Suppressor macrophage treated with lipopolysaccharide for 4 hours (primary cell): Measurements from ENCODE around the gene COX4I1.
"Not testable (repeated sequence)": the region's sequence is repeated elsewhere in the genome, so short reads cannot be mapped to it uniquely, and the experiment has no call there.

ENCODE experiments used
- DNase-seq: peaks from one replicate; pipeline ENCODE4 v3.0.0-alpha.2; 2020

COX4I1 gene

DNA sequence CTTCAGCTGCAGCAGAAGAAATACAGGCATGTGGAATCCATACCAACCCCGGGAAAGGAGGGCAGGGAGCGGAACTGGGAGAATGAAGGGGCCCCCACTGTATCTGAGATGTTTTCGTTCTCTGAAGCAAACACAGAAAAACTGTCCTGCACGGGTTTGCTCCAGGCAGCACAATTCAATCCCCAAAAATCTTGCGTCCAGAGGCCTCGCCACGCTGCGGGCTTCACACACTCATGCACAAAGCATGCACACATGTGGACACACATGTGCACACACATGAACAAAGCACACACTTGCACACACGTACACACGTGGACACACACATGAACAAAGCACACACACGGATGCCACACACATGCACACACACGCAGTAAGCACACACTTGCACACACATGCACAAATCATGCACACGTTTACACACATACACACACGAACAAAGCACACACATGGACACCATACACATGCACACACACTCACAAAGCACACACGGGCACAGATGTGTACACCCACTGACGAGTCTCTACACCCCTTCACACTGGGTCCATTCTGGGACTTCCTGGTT, 27.3 kb downstream of the COX4I1 start:
- DNase-seq, result no peak

DNA sequence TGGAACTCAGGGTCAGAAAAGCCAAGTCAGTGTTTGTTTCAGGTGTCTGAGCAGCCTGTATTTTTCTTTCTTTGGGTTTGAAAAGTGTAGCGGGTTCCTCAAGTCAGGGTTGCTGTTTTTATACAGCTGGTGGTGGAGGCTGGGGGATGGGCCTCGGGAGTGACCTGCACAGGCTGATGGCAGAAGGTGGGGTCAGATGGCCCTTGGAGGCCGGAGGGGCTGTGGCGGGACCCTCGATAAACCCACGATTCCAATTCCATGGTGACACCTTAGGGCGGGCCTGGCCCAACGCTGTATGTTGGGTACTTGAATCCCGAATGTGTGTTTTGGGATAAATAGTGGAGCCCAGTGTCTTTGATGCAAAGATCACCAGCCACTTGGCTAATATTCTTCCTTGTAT, 28.7 kb downstream of the COX4I1 start:
- DNase-seq, result no peak

DNA sequence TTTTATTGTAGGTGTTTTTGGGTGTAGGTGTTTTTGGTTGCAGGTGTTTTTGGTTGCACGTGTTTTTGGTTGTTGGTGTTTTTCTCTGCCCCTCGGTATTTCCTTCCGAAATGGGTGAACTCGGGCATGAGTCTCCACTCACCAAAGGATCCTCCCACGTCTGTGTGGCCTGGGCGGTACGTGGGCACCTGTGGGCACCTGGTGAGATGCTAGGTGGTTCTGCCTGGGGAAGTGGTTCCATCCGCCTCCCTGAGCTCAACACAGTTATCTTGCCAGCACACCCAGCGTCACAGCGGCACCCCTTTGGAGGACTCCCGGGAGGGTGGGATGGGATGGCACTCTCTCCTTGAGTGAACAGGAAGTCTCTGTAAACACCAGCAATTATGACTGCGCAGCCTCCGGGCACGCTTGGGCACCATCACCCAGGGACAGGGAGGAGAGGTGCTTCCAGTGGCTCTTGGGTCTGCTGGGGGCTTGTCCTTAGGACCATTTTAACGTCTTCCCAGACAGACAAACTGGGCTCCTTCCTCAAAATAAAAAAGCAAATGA, 29.8 kb downstream of the COX4I1 start:
- no peak for DNase-seq

DNA sequence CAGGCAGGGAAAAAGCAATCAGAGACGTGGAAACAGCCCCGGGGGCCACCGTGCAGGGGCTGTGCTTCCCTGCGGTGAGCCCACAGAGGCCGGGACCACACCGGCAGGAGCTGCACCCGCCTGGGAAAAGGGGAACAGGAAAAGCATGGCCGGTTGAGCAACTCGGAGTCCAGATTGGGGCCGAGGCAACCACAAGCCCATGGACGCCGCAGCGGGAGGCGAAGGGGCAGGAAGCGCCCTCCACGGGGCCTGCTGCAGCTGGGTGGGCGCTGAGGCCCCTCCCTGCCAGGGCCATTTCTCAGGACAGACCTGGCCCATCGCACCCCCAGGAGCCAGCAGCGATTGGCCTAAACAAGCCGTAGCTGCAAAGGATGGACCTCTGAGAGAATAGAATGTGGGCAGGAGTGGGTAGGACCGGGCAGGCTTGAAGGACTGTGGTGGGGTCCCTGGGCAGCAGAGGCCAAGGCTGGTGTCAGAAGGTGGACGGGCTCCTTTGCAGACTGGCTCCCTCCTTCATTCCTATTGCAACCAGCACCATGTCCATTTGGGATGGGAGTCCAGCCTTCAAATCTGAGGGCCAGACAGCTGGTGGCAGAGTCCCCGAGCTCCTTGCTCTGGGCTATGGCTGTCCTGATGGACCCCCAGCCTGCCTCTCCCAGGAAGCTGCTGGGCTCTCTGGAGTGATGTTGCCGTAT, 30.4 kb downstream of the COX4I1 start:
- peak; percentile 76 for DNase-seq

DNA sequence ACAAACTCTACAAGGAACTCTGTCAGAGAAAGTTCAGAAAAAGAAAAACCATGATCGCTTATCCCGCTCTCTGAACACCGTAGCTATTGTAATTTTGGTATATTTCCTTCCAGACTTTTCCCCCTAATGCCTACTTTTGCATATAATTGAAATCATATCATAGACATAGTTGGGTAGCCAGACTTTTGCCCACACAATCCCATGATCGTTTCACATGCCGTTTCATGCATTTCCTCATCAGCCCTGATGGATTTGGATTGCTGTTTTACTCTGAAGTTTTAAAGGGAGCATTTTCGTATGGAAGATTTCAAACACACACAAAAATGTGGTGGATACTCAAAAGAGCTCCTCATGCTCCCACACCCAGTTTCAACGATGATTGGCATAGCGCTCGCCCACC, 31.3 kb downstream of the COX4I1 start:
- peak; percentile 37 for DNase-seq

DNA sequence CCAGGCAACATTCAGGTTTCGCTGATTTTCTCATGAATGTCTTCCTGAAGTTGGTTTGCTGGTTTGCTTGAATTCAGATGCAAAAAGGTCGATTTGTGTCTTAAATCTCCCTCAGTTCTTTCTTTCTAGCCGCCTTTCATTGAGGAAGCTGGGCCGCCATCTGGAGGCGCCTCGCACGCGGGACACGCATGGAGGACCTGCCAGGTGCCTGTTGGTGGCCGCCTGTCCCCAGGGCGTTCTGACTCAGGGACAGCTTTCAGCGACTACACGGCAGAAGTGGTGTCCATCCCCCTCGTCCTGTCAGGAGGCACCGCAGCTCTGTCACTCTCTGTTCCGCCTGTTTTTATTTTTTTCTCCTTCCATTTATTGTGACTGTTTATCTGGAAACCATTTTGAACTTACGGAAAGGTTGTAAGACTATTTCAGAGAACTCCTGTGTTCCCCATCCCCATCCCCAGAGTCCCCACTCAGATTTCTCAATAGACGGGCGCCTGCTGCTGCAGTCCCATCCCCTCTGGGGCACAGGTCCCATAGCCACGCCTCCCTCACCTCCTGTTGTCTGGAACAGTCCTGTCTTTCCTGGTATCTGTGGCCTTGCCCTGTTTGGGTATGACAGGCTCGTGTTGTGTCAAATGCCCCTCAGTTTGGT, 33.2 kb downstream of the COX4I1 start:
- no peak for DNase-seq

DNA sequence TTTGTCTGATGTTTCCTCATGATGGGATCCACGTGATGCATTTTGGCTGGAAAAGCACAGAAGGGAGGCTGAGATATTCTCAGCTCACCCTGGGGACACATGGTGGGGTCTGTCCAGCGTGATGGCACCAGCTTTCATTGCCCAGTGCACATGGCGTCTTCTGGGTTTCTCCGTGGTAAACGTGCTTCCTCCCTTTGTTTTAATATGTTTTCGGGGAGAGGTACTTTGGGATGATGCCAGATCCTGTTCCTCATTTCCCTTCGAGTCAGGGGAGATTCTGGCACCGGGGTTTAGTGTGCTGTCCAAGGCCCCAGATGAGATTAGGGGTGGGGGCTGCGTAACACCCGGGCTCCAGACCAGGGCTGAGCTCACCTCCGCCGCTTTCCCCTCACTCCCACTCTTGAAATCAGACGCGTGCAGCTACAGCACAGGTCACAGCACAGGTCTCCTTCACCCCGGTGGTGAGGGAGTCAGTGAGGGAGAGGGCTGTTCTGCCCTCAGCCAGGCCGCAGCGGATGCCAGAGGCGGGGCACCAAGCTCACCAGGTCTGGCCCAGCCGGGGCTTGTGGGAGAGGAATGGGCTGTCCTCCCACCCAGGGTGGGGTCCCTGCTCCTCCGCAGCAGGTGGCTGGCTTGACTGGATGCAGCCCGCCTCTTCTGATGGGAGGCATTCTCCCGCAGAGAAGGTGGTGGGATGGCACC, 33.9 kb downstream of the COX4I1 start:
- DNase-seq, result no peak

DNA sequence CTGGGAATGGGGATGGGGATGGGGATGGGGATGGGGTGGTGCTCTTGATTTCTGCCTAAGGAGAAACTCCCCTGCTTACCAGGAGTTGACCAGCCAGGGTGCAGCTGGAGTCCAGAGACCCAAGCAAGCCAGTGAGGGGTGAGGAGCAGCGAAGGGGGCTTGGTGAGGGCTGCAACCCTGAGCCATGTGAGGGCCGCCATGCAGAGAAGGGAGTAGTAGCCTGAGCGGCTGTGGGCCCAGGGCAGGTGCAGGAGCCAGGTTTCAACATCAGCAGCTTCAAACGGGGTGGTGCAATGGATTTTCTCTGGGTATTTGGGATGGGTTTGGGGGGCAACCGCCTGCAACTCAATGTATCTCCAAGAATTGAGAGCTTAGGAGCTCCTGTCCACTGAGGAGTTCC, 35.2 kb downstream of the COX4I1 start:
- no peak for DNase-seq

DNA sequence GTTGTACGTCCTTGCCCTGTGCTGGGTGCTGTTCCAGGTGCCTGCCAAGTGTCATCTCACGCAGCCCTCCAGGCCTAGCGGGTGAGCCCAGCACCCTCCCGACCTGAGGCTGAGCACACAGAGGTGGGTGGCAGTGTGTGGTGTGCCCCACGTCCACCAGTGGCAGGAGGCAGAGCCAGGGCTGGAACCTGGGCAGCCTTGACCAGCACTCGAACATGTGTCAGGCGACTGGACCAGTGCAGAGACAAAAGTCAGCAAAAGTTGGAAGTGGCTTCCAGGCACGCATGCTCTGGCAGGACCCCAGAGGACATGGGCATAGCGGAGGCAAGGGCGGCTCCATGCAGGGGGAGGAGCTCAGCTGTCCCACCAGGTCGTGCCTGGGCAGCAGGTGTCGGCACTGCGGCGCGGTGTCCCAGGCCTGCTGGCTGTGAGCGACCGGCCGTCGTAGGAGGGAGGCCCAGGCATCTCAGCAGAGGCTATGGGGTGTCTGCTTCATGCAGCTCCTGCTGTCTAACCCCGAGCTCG, 35.8 kb downstream of the COX4I1 start:
- no peak for DNase-seq

DNA sequence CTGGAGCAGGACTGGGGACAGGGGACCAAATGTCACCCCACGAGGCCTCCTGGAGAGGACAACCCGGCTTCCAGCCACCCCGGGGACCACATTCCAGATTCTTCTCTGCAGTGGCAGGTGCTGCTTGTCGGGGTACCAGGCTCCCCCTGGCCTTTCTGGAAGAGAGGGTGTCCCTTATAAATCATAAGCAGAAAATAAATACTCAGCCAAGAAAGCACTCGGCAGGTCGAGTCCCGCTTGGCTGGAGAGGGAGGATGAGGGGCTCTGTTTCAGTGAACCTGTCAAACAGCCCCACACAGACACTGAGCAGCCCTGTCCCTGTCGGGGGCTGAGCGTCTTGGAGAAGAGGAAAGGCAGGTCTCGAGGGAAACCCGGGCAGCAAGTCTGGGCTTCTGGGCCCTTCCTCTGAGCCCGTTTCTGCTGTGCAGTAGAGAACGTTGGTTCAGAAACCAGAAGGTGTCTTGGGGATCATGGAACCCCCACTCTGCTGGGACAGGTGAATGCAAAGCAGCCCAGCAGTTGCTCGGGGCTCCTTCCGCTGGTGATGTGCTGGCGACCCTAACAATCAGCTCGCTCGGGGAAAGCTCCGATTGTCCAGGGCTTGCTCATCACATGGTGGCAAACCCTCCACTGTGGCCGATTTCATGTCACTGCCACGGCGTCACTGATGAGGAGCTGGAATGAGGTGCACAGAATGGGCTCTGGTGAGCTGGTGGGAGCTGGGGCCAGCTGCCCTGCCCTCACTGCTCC, 36.6 kb downstream of the COX4I1 start:
- no peak for DNase-seq

DNA sequence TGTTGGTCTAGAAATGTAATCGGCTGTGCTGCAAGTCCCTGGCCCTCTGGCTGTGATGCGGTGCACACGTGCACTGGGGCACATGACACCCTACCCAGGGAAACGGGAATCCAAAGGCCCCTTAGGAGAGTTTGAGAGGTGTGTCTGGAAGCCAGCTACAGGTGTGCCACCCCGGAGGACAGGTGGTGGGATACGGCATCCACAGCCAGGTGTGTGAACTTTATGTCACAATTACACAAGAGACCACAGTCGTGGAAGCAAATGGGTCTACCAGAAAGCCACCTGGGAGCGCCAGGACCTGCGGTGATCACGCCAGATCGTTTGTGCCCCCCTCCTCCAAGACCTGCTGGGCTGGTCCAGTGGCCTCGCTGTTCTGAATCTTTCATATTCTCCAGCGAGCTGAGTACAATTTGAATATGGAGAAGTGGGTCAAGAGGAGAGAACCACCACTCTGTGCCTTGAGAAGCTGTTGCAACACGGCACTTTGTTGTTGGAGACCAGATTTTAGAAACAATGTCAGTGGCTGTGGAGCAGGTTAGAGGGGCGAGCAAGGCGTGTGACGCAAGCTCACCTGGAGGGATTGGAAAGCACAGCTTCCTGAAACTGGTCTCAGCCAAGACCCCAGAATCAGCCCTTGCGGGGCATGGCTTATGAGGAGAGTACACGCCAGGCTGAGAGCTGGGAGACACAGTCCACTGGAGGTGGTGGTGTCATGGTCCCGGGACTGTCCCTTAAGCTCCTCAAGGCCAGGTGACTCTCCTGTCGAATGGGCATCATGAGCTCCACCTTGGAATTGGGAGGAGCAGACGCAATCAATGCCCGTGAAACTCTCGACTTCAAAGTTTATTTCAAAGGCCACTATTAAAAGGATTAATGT, 37.4 kb downstream of the COX4I1 start:
- DNase-seq, result no peak

DNA sequence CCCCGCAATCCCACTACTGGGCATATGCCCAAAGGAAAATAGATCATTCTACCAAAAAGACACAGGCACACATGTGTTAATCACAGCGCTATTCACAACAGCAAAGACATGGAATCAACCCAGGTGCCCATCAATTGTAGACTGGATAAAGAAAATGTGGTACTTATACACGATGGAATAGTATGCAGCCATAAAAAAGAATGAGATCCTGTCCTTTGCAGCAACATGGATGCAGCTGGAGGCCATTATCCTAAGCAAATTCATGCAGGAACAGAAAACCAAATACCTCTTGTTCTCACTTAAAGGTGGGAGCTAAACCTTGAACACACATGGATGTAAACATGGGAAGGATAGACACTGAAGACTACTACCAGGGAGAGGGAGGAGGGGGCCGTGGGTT, 38.2 kb downstream of the COX4I1 start:
- not testable (repeated sequence) for DNase-seq

DNA sequence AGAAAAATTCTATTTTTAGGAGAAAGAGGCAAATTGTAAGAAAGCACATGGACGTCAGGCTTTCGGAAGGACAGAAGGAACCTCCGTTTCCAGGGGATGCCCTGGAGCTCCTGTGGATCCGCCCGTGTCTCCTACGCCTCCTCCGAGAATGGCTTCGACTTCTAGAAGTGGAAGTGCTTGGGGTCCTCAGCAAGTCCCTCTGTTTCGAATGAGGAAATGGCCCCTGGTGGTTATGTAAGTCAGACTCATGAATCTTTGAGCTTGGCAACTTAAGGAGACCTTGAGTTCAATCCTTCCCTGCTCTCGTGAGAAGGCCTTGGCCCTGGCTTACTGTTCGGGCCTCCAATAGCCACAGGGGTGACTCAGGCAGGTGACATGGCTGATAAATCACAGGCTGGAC, 38.9 kb downstream of the COX4I1 start:
- DNase-seq, result peak; percentile 89

DNA sequence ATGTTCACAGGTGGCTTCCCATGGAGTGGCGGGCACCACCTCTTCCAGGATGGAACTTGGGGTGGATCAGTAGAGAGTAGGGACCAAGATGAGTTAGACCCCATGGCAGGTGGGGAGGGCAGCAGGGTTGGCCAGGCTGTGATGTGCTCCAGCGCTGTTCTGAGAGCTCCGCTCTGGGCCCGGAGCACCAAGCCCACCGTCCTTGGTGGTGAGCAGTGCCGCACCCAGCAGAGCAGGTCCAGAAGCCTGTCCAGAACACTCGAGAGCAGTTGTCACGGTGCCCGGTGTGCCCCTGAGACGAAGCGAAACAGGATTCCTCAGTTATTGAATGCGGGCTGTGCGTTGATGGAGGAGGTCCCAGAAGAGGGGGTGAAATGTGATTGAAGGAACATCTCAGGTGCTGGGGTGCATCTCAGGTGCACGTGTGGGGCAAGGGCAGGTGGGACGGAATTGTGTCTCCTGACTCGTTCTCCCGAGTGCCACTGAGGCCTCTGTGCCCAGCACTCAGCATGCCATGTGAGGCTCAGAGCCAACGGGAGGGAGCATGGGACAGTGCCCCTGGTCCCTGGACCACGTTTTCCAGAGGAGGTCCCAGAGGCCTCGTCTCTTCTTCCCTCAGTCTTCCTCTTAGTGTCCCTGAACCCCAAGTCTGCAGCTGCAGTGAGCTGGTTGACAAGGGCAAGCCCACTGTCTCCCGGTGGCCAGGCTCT, 39.5 kb downstream of the COX4I1 start:
- no peak for DNase-seq

DNA sequence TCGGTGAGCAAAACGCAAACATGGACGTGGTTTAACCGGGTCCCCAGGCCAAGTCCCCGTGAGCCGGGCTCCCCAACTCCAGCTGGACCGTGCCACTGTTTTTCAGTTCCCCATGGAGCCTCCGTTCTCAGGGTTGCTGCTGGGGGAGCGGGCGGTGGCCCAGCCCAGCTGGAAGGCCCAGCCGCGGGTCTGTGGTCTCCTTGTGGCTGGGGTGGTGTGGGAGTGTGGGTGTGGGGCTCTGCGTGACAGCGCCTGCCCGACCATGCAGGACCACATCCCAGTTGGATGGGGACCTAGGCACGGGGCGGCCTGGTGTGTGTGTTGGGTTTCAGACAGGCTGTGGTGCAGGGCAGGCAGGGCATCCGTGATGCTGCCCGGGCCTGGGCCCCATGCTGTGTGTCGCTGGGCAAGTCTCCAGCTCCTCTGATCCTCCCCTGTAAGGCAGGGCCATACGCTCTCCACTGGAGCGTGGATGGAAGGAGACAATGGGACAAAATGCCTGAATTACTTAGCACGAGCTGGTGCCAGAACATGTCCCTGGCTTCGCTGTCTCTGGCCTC, 40.3 kb downstream of the COX4I1 start:
- no peak for DNase-seq

DNA sequence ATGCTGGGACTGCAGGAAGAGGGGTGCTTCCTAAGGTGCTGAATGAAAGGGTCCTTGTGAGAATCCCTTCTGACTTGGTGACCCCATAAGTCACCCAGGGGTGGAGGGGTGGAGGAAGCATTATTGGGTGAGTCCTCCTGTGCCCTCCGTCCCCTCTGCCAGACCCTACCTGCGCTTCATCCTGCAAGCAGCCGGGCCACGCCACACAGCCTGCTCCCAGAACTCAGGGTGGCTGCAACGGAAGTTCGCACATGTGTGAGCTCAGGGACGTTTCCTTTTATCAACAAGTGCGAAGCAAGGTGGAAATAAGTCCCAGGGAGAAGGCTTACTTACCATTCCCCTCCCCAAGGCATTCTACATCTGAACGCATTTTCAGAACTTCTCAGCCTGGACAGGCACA, 40.9 kb downstream of the COX4I1 start:
- no peak for DNase-seq

DNA sequence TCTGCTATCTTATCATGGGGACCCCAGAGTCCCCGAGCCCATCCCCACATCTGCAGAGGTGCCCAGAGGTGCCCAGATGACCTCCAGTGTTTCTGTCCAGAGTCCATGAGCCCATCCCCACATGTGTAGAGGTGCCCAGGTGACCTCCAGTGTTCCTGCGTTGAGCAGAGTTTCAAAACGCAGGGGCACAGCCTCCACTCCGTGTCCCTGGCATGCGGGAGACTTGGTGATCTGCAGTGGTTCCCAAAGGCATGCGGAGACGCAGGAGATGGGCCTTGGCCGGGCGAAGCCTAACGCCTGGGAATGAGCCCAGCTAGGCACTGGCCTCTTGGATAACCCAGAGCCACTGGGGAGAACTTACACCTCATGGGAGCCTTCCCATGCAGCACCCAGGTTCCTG, 41.3 kb downstream of the COX4I1 start:
- DNase-seq, result no peak

DNA sequence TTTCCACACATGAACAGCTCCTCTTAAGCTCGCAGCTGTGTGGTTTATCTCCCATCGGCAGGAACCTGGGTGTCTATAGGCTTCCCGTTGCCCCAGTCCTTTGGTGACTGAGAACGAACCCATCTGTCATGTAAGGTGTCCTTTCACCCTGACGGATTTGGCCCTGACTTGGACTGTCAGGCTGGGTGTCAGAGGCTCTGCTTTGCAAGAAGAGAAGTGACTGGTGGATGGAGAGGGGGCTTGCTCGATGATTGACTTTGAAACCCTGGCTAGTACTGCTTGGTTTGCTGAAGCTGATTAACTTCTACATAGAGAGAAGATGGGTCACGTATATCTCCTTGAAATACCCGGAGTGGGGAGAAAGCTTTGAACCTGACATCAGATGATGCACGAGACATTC, 42.9 kb downstream of the COX4I1 start:
- DNase-seq, result no peak

DNA sequence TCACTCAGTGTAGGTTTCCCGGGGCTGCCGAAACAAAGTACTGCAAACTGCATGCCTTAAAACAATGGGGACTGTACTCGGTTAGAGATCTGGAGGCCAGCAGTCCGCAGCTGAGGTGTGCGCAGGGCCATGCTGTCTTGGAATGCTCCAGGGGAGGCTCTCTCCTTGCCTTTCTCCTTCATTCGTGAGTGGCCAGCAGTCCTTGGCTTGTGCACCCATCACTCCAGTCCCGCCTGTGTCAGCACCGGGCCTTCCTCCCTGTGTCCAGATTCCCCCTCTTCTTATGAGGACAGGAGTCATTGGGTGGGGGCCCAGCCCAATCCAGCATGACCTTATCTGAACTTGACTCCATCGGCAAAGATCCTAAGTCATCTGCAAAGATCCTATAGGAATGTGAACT, 43.4 kb downstream of the COX4I1 start:
- DNase-seq, result no peak

DNA sequence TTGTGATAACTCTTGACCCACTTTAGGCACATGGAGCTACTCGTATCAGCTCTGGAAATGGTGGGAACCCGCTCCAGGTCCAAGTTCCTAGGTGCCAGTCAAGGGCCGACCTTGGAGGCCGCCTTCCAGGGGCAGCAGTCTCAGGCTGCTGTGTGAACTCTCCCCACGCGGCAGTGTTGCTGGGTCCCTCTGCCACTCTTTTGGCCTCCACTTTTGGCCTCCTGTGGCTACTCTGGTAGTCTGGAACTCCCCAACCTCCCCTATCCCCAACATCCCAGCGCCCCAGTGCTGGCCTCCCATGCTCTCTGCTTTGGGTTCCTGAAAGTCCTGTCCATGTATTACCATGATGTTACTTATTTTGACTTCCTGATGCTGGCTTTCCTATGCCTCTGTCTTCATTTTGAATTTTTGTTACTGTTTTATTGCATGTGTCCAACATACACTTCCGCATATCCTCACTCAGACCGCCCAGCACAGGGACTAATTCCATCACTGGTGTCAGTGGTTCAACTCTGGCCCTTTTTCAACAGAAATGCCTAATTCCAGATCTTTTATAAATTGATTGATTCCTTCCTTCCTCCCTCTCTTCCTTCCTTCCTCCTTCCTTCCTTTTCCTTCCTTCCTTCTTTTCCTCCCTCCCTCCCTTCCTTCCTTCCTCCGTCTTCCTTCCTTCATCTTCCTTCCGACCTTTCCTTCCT, 44.1 kb downstream of the COX4I1 start:
- DNase-seq, result no peak
